IPS DF 19.7 (cell line): ENCODE results near the gene NAV3.
"Not testable (repeated sequence)": the region's sequence is repeated elsewhere in the genome, so short reads cannot be mapped to it uniquely, and the experiment has no call there.

Experiments used
- DNase-seq: peaks from one replicate; pipeline ENCODE4 v3.0.0-alpha.2; 2013; ENCODE audit warnings: low read depth, low spot score

Gene NAV3

DNA sequence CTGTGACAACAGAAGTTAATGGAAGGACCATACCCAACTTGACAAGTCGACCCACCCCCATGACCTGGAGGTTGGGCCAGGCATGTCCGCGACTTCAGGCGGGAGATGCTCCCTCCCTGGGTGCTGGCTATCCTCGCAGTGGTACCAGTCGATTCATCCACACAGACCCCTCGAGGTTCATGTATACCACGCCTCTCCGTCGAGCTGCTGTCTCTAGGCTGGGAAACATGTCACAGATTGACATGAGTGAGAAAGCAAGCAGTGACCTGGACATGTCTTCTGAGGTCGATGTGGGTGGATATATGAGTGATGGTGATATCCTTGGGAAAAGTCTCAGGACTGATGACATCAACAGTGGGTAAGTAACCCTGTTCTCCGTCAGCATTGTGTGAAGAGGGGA is 220.1 kb downstream of the NAV3 start:
- DNase-seq = no peak

DNA sequence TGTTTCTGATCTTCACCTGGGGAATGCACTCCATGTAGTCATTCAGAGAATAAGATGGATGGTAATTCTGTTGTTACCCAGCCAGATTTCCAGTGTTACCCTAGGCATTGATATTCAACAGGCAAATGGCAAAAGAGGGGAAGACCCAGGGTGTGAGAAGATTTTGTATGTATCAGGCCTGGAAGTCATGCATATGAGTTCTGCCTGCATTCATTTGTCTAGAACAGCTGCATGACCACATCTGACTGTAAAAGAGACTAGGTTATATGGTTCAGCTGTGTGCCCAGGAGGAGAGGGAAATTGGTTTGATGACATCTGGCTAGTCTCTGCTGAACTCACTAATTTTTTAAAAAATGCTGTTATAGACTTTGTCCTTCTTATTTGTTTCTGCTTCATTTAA is 224.9 kb downstream of the NAV3 start:
- DNase-seq = no peak

DNA sequence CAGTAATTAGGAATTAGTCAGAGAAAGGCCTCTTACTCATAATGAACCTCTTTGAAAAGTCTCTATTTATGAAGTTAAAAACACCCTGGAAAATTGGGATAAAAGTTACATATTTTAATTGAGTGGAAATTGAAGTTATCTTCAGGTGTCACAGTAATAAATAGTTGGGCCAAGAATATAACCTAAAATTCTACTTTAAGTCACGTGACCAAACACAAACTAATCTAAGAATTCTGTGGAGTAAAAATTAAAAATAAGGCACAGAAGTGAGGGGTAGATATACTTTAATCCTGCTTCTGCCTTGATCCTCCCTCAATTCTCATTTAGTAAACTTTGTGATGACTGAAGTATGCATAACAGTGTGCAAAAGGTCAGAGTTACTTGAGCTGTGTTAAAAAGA is 226.4 kb downstream of the NAV3 start:
- DNase-seq = no peak

- DNase-seq = no peak
Observed at GRCh38 chr12:78060186-78060585, 229.5 kb downstream of the NAV3 start.

- DNase-seq = no peak
Observed at GRCh38 chr12:78062786-78063185, 232.1 kb downstream of the NAV3 start.

DNA sequence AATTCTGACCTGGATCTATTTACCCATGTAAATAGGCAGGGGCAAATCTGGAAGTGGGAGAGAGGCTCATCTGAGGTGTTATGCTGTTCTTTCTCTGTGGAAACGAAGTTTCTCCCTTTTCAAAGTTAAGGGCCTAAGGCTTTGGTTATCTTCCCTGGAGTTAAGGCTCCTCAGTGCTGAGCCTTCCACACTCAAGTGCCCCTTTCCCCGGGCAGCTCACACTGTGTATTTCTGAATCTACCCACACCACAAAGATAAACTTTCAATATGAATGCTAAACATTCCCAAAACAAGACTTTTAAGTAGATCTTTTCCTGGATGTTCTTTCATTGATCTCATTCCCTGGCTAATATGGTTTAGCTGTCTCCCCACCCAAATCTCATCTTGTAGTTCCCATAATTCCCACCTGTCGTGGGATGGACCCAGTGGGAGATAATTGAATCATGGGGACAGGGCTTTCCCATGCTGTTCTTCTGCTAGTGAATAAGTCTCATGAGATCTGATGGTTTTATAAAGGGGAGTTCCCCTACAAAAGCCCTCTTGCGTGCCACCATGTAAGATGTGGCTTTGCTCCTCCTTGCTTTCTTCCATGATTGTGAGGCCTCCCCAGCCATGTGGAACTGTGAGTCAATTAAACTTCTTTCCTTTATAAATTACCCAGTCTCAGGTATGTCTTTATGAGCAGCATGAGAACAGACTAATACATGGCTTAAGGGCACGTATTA is 251.1 kb downstream of the NAV3 start:
- no peak for DNase-seq

DNA sequence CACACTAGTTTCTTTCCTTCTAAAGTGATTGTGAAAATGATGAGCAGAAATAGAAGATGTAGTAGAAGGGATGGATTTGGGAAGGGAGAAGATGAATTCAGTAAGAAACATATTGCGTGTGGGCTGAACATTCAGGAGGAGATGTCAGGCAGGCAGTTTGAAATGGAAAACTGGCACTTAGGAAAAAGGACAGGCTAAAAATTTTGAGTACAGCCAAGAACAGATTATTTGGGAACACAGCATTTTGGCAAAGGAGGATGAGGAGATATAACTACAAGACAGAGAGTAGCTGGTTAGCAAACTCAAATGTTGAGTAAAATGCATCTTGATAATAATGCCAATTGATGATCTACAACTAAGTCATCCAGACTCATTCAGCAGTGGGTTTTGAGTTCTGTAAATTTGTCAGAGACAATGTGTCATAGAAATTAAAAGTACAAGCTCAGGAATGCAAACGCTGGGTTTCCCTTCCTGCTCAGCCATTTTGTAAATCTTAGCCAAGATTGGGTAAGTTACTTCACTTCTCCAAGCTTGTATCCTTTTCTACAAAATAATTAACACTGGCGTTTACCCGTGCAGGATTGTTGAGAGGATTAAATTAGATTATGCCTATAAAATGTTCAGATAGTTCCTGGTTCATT is 255.0 kb downstream of the NAV3 start:
- DNase-seq = no peak

- no peak for DNase-seq
Observed at GRCh38 chr12:78086553-78087362, 256.1 kb downstream of the NAV3 start.

- DNase-seq = no peak
Observed at GRCh38 chr12:78087363-78087675, 256.6 kb downstream of the NAV3 start.

DNA sequence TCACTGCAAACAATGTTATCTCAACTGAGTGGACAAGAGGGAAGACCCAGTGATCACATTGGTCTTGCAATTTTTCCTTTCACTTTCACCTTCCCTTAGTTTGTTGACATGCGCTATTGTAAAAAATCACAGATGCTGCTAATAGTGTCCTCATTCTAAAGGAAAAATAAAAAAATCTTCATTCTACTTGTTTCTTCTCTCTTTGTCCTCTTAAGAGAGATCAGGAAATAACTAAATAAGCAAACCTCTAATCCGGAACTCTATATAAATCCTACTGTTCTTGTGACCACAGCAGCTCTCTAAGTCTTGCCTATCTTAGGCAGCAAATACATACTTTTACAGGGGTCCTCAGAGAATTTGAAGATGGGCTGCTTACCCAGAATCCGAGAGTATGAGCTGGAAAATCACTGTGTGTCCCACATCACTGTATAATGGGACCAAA is 257.7 kb downstream of the NAV3 start:
- no peak for DNase-seq

- no peak for DNase-seq
Observed at GRCh38 chr12:78090266-78090665, 259.6 kb downstream of the NAV3 start.

DNA sequence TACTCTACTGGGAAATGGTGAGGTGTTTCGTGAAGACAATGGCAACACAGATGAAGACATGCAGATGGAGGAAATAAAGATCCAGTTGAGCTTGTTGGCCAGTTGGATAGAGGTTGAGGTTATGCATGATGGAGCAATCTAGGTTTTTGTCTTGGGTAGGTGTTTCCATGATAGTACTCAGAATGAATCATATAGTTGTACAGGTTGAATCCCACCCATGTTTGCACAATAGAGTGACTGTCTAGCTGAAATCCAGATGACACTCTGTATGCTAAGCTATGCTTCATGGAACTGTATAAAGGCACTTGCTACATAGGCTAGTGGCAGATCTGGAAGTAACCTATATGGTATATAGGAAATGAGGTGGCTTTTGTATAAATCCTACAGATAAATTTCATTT is 264.9 kb downstream of the NAV3 start:
- DNase-seq = no peak

GRCh38 chr12:78096909-78097597 is 266.4 kb downstream of the NAV3 start:
- DNase-seq = no peak

- no peak for DNase-seq
Observed at GRCh38 chr12:78099806-78100205, 269.1 kb downstream of the NAV3 start.

DNA sequence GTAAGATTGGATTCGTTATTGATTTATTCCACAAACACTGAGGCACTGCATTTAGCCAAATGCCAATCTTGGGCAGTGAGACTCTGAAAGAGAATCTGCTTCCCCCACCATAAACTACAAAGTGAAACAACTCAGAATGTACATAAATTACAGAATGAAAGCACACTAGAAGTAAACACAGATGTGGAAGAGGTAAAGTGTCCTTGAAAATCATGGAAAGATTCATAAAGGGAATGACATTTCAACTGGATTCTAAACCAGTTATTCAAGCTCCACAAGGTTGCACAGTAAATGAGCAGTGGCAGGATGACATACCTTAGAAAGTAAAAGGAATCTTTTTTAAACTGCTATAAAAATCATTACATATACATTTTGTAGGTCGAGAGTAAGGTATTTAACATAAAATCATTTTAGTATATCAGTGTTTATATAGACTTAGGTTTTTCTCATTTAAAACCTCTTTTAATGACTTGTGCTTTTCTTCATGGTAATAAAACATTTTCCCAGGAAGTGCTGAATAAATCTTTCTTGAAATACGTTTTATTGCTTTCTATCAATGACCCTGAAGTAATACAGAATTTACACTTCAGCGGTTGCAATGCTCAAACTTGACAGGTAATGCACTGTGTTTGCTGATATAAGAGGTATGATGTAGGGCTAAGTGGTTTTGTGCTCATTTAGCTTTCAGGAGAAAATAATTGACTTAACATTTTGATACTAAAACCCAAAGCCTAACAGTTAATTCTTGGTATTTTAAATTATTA is 270.6 kb downstream of the NAV3 start:
- no peak for DNase-seq

DNA sequence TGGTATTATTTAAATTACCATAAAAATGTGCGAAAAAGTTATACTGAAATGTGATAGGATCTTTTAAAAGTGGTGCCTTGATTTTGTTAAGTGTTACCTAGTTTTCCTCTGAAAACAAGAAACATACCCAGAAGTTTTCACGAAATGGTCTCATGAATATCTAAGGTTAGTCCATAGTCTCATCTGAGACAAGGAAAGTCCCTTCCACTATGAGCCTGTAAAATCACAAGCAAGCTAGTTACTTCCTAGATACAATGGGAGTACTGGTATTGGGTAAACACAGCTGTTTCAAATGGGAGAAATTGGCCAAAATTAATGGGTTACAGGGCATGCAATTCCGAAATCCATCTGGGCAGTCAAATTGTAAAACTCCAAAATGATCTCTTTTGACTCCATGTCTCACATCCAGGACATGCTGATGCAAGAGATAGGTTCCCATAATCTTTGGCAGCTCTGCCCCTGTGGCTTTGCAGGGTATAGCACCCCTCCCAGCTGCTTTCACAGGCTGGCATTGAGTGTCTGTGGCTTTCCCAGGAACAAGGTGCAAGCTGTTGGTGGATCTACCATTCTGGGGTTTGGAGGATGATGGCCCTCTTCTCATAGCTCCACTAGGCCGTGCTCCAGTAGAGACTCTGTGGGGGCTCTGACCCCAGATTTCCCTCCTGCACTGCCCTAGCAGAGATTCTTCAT is 271.4 kb downstream of the NAV3 start:
- no peak for DNase-seq

- not testable (repeated sequence) for DNase-seq
Observed at GRCh38 chr12:78102801-78103200, 272.1 kb downstream of the NAV3 start.

GRCh38 chr12:78115889-78116288 is 285.2 kb downstream of the NAV3 start:
- DNase-seq = no peak

GRCh38 chr12:78118036-78118435 is 287.3 kb downstream of the NAV3 start:
- DNase-seq = no peak

- no peak for DNase-seq
Observed at GRCh38 chr12:78118486-78118885, 287.8 kb downstream of the NAV3 start.
